ENCODE results near the gene MYOT. TPM values are rescaled to one million over a fixed set of nuclear protein-coding genes. Genes with fewer than 3 reads are reported as not detected.
"Not testable (repeated sequence)": the region's sequence is repeated elsewhere in the genome, so short reads cannot be mapped to it uniquely, and the experiment has no call there.

Gene MYOT
- total RNA-seq, 1 donor from 2014 or later: 5.4 TPM

DNA sequence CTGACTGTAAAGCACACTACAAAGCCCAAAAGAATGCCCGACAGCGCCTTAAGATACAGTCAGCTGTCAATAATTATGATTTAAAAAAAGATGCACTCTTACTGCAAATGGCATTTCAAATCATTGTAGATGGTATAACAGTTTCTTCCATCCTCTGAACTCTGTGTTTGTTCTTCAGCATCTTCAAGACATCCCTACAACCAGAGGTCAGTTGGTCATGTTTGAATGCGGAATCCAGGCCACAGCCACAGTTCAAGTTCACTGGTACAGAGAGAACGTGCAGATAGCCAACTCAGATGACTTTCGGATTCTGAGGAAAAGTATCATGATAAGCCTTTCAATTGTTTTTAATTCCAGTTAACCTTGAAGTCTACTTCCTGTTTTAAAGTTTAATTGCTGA is 8.7 kb upstream of the MYOT start:
- H3K27me3 ChIP-seq: no peaks in the 10 kb centered on the region
- TF ChIP-seq POLR2AphosphoS5 (IDR thresholded peaks at IDR 0.05; ENCODE audit: insufficient read depth in 1 of 2, low read depth in 1 of 2) (no peak), POLR2A (IDR thresholded peaks at IDR 0.05) (no peak)
- TF ChIP-seq, protein P1, sequence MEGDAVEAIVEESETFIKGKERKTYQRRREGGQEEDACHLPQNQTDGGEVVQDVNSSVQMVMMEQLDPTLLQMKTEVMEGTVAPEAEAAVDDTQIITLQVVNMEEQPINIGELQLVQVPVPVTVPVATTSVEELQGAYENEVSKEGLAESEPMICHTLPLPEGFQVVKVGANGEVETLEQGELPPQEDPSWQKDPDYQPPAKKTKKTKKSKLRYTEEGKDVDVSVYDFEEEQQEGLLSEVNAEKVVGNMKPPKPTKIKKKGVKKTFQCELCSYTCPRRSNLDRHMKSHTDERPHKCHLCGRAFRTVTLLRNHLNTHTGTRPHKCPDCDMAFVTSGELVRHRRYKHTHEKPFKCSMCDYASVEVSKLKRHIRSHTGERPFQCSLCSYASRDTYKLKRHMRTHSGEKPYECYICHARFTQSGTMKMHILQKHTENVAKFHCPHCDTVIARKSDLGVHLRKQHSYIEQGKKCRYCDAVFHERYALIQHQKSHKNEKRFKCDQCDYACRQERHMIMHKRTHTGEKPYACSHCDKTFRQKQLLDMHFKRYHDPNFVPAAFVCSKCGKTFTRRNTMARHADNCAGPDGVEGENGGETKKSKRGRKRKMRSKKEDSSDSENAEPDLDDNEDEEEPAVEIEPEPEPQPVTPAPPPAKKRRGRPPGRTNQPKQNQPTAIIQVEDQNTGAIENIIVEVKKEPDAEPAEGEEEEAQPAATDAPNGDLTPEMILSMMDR (IDR thresholded peaks at IDR 0.05): no peak
- H3K9me3 ChIP-seq: no peaks in the 10 kb centered on the region
- intact Hi-C loops (cut with DNase I): no loop called here
- no peak overlapping the region for H3K27ac ChIP-seq
- DNase-seq (ENCODE audit: extremely low spot score in 2 of 2): no peak
- peak overlapping the region in 1 of 2 donors; percentile 25 for H3K4me3 ChIP-seq
- H3K4me1 ChIP-seq: peaks cover 7% of the 10 kb centered on the region
- H3K36me3 ChIP-seq: no peaks in the 10 kb centered on the region

DNA sequence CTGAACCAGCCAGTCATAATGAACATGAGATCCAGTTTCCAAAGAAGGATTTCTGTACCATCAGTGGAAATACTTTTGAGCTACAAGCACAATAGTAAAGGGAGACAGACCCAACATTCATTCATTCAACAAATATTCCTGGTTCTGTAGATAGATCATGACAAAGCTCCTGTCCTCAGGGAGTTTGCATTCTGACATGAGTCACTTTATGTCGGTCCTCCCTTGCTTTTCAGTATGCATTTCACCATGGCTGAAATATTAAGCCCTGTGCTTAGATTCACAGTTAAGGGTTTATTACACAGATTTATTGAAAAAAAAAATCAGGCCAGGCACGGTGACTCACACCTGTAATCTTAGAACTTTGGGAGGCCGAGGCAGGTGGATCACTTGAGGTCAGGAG is 5.4 kb upstream of the MYOT start:
- H3K36me3 ChIP-seq: no peaks in the 10 kb centered on the region
- no peak overlapping the region for H3K27ac ChIP-seq
- intact Hi-C loops (cut with DNase I): no loop called here
- peaks cover 7% of the 10 kb centered on the region for H3K4me1 ChIP-seq
- no peak for TF ChIP-seq POLR2AphosphoS5 (IDR thresholded peaks at IDR 0.05; ENCODE audit: insufficient read depth in 1 of 2, low read depth in 1 of 2)
- TF ChIP-seq, protein P1 (IDR thresholded peaks at IDR 0.05): no peak
- TF ChIP-seq POLR2A (IDR thresholded peaks at IDR 0.05): no peak
- H3K9me3 ChIP-seq: no peaks in the 10 kb centered on the region
- DNase-seq (ENCODE audit: extremely low spot score in 2 of 2): no peak
- H3K27me3 ChIP-seq: no peaks in the 10 kb centered on the region
- no peak overlapping the region for H3K4me3 ChIP-seq

DNA sequence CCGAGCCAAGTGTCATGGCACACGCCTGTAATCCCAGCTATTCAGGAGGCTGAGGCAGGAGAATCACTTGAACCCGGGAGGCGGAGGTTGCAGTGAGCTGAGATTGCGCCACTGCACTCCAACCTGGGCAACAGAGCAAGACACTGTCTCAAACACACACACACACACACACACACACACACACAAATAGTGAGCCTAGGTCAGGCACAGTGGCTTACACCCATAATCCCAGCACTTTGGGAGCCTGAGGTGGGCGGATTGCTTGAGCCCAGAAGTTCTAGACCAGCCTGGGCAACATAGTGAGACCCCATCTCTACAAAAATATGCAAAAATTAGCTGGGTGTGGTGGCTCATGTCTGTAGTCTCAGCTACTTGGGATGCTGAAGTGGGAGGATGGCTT is 4.0 kb upstream of the MYOT start:
- H3K27me3 ChIP-seq; H3K27ac ChIP-seq; intact Hi-C loops (cut with DNase I); H3K4me1 ChIP-seq; DNase-seq (ENCODE audit: extremely low spot score in 2 of 2); H3K36me3 ChIP-seq; H3K4me3 ChIP-seq; H3K9me3 ChIP-seq: not testable (repeated sequence)

DNA sequence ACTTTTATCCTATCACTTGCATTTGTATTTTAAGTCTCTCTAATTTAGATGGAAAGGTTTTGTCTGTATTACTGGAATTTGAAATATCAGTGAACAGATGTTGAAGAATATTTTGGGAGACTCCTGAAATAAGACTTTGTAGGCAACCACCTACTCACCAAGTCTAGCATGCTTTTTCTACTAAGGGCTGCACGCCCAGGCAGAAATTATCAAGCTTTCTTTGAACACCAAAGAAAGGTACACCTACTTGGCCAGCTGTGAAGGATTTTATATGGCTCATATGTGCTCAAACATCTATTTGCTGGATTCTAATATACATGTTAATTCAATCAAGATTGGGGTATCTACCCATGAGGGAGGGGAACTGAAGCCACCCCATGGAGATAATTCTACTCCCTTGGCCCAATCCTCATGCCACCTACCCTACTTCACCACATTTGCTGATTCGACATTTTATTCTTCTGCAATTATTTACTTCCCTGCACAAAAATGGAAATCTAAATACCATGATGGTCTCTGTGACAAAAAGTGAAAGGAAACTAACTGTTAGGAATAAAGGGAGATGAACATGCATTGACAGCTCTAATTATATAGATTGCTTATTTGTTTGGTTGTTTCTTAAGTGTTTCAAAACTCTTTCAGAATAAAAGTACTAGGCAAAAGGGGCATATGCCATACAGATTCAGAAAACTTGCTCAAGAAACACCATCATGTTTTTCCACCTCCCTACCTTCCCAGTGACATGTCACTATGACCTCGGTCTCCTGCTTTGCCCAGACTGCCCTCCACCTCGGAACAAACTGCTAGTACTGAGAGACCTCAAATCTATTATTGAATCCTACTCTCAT is 895 bp upstream of the MYOT start:
- Histone ChIP-seq H3K4me3 (no peak overlapping the region), H3K27me3 (no peaks in the 10 kb centered on the region), H3K27ac (no peak overlapping the region), H3K36me3 (no peaks in the 10 kb centered on the region), H3K4me1 (no peaks in the 10 kb centered on the region), H3K9me3 (no peaks in the 10 kb centered on the region)
- intact Hi-C loops (cut with DNase I): no loop called here
- no peak for DNase-seq (ENCODE audit: extremely low spot score in 2 of 2)
- TF ChIP-seq, protein P1 (IDR thresholded peaks at IDR 0.05): no peak
- TF ChIP-seq POLR2AphosphoS5 (IDR thresholded peaks at IDR 0.05; ENCODE audit: insufficient read depth in 1 of 2, low read depth in 1 of 2): no peak
- no peak for TF ChIP-seq POLR2A (IDR thresholded peaks at IDR 0.05)

DNA sequence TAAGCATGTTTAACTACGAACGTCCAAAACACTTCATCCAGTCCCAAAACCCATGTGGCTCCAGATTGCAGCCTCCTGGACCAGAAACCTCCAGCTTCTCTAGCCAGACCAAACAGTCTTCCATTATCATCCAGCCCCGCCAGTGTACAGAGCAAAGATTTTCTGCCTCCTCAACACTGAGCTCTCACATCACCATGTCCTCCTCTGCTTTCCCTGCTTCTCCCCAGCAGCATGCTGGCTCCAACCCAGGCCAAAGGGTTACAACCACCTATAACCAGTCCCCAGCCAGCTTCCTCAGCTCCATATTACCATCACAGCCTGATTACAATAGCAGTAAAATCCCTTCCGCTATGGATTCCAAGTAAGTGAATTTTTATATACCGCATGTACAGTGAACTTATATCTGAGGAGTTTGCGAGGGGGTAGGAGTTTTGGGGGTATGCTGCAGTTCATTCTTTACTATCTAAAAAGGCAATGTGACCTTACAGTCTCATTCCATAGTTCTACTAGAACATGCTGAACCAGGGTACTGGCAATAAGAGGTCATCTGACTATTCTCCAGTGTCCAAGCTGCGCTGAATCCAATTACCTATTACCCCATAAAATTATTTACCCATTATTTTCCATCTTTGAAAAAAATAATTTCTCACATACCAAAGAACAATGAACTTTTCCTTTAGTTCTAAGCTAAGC is 3.1 kb downstream of the MYOT start:
- Histone ChIP-seq H3K27ac (no peak overlapping the region), H3K36me3 (no peaks in the 10 kb centered on the region), H3K4me1 (no peaks in the 10 kb centered on the region), H3K9me3 (no peaks in the 10 kb centered on the region), H3K27me3 (no peaks in the 10 kb centered on the region), H3K4me3 (no peak overlapping the region)
- DNase-seq (ENCODE audit: extremely low spot score in 2 of 2): no peak
- intact Hi-C loops (cut with DNase I): no loop called here
- no peak for TF ChIP-seq POLR2A (IDR thresholded peaks at IDR 0.05)
- TF ChIP-seq, protein P1 (IDR thresholded peaks at IDR 0.05): no peak
- TF ChIP-seq POLR2AphosphoS5 (IDR thresholded peaks at IDR 0.05; ENCODE audit: insufficient read depth in 1 of 2, low read depth in 1 of 2): no peak
